GM19324 (cell line): Measurements from ENCODE around the gene UBE2L5.

Experiments
- ATAC-seq: cut with Tn5 transposase; IDR thresholded peaks from one replicate; pipeline ENCODE4 v1.9.1; 2021; ENCODE audit warnings: mild to moderate bottlenecking, moderate library complexity; ENCODE audit not compliant: unreplicated experiment, low FRiP score

The UBE2L5 gene

GRCh38 chr13:30422054-30422839, at the start of gene UBE2L5:
TSS of gene UBE2L5 (plus strand) at chr13:30422493. CDS start at chr13:30427991, 5,498 bp downstream.
- ATAC-seq: peak; percentile 75

DNA sequence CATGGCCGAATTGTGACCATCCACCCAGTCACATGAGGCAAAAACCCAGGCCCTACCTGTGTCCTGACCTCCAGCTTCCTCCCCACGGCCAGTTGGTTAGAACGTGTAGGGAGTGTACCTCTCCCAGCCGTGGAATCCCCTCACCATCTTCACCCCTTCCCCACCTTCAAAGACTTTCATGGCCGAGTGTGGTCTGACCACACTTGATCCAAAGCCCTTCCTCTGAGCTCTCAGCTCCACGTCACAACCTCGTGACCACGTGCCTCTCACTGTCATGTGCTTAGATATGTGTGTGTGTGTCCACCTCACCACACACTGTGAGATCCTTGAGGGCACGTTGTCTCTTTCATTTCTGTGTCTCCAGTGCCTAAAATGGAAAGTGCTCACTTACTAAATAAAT, 48.6 kb upstream of the UBE2L5 start:
- no peak for ATAC-seq

GRCh38 chr13:30375265-30375835, 46.9 kb upstream of the UBE2L5 start:
- no peak for ATAC-seq

- peak; percentile 58 for ATAC-seq
Observed at GRCh38 chr13:30376426-30377311, 45.6 kb upstream of the UBE2L5 start.

DNA sequence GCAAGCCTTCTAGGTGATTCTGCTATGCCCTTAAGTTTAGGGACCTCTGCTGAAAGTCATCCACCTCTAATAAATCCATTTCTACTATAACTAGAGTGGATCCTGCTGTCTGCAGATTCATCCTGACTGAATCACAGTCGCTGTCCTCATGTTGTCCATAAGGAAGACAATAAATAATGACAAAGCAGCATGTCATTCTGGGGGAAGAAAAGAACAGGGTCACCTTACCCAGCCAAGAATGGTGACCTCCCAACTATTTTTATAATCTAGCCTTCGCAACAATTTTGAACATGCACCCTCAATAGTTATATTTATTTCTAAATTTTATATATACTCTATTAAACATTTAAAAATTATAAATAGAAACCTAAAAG, 45.0 kb upstream of the UBE2L5 start:
- ATAC-seq: no peak

DNA sequence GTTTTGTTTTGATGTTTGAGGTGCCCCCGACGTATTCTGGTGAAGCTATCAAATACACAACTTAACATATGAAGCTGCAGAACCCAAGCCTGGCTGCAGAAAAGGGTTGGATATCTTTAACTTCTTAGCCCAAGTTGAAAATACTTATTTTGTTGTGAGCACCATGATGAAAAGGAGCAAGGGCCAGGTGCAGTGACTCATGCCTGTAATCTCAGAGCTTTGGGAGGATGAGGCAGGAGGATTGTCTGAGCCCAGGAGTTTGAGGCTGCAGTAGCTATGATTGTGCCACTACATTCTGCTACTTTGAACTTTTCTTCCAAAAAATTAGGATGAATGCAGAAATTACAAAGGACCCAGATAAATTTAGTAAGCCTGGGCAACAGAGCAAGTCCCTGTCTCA, 44.1 kb upstream of the UBE2L5 start:
- ATAC-seq: no peak

- ATAC-seq: no peak
Observed at GRCh38 chr13:30381049-30381448, 41.2 kb upstream of the UBE2L5 start.

GRCh38 chr13:30382836-30383525, 39.3 kb upstream of the UBE2L5 start:
- ATAC-seq: no peak

- no peak for ATAC-seq
Observed at GRCh38 chr13:30388406-30389283, 33.6 kb upstream of the UBE2L5 start.

- ATAC-seq: no peak
Observed at GRCh38 chr13:30391956-30392680, 30.2 kb upstream of the UBE2L5 start.

- ATAC-seq: no peak
Observed at GRCh38 chr13:30392681-30393045, 29.6 kb upstream of the UBE2L5 start.

GRCh38 chr13:30394751-30395191, 27.5 kb upstream of the UBE2L5 start:
- peak; percentile 60 for ATAC-seq

GRCh38 chr13:30395192-30396158, 26.8 kb upstream of the UBE2L5 start:
- ATAC-seq: peak; percentile 62

- ATAC-seq: no peak
Observed at GRCh38 chr13:30396434-30397075, 25.7 kb upstream of the UBE2L5 start.

GRCh38 chr13:30398601-30399072, 23.7 kb upstream of the UBE2L5 start:
- ATAC-seq: no peak

DNA sequence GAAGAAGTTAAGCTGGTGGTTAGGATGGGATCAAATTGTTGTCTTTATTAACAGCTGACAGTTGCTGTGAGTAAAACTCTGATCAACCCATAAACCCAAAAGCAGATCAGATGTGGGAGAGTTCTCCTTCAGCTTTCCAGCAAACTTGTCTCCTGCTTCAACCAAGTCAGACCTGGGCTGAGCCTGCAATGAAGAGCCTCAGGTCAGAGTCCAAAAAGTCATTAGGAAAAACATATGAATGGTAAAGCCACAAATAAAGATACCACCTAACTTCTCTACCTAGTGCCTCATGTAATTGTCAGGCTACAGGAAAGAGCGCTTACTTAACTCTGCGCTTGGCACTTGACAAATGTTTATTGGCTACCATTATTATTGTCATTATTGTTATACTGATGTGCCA, 21.9 kb upstream of the UBE2L5 start:
- no peak for ATAC-seq

GRCh38 chr13:30401347-30401746, 20.9 kb upstream of the UBE2L5 start:
- no peak for ATAC-seq
